HEK293 (cell line): ENCODE data around the gene HS6ST3.

Source experiments
- CTCF ChIA-PET: fragments of 350-600 bp; formaldehyde crosslinking; extraction: SDS; loops from one replicate; lab custom pipeline; 2021; ENCODE audit warnings: antibody characterized with exemption; lab: Yijun Ruan, JAX
- POLR2A ChIA-PET: fragments of 300-600 bp; formaldehyde crosslinking; extraction: SDS; loops from one replicate; lab custom pipeline; 2020; ENCODE audit warnings: antibody characterized with exemption, inconsistent platforms; lab: Yijun Ruan, JAX
- H3K27ac ChIP-seq: fragments of 200-500 bp; sonication (Bioruptor generic); 2 replicates; pipeline ENCODE4 v1.5.1; 2014; ENCODE audit warnings: low read depth, low read length, control low read depth, inconsistent platforms; ENCODE audit errors: extremely low read depth
- H3K36me3 ChIP-seq, 2 experiments: fragments of 200-500 bp in 1 of 2; sonication (Bioruptor generic) in 1 of 2; 1 replicate in 1 of 2; 2 replicates in 1 of 2; pipeline ENCODE4 v1.5.1; 2014 to 2017; ENCODE audit warnings: inconsistent platforms in 2 of 2, low read length in 2 of 2; ENCODE audit not compliant: control insufficient read depth in 2 of 2, insufficient read depth in 1 of 2
- H3K4me1 ChIP-seq: fragments of 200-500 bp; sonication (Bioruptor generic); 2 replicates; pipeline ENCODE4 v1.5.1; 2014; ENCODE audit warnings: mild to moderate bottlenecking, low read length, inconsistent platforms; ENCODE audit not compliant: control insufficient read depth, insufficient read depth
- H3K4me3 ChIP-seq: 2 replicates; pipeline ENCODE4 v1.5.1; 2011; ENCODE audit warnings: low read depth, mild to moderate bottlenecking, control low read depth, low read length, moderate library complexity
- H3K9me3 ChIP-seq: fragments of 200-500 bp; sonication (Bioruptor generic); 2 replicates; pipeline ENCODE4 v1.5.1; 2014; ENCODE audit warnings: low read depth, low read length, inconsistent platforms; ENCODE audit not compliant: control insufficient read depth, insufficient read depth
- CTCF ChIP-seq: fragments of 450-650 bp; formaldehyde crosslinking; IDR thresholded peaks from 2 replicates; pipeline ENCODE4 v1.5.1; 2016; ENCODE audit warnings: missing biosample characterization, missing genetic modification characterization
- FEZF1 ChIP-seq: fragments of 450-650 bp; formaldehyde crosslinking; IDR thresholded peaks from 2 replicates; pipeline ENCODE4 v1.5.1; 2016; ENCODE audit warnings: missing biosample characterization, missing genetic modification characterization
- GLIS1 ChIP-seq: fragments of 450-650 bp; formaldehyde crosslinking; IDR thresholded peaks from 2 replicates; pipeline ENCODE4 v1.5.1; 2016; ENCODE audit warnings: missing biosample characterization, missing genetic modification characterization
- PATZ1 ChIP-seq: fragments of 450-650 bp; formaldehyde crosslinking; IDR thresholded peaks from 2 replicates; pipeline ENCODE4 v1.5.1; 2016; ENCODE audit warnings: missing biosample characterization, missing genetic modification characterization
- SALL2 ChIP-seq: fragments of 450-650 bp; formaldehyde crosslinking; IDR thresholded peaks from 2 replicates; pipeline ENCODE4 v1.5.0; 2017; ENCODE audit warnings: missing biosample characterization, mild to moderate bottlenecking, missing genetic modification characterization, borderline replicate concordance
- SCRT2 ChIP-seq: fragments of 450-650 bp; formaldehyde crosslinking; IDR thresholded peaks from 2 replicates; pipeline ENCODE4 v1.5.1; 2016; ENCODE audit warnings: missing biosample characterization, missing genetic modification characterization
- SP3 ChIP-seq: fragments of 450-650 bp; formaldehyde crosslinking; IDR thresholded peaks from 2 replicates; pipeline ENCODE4 v1.5.1; 2016; ENCODE audit warnings: missing biosample characterization, missing genetic modification characterization
- ZBTB17 ChIP-seq: fragments of 450-650 bp; formaldehyde crosslinking; IDR thresholded peaks from 2 replicates; pipeline ENCODE4 v1.5.1; 2016; ENCODE audit warnings: missing biosample characterization, missing genetic modification characterization
- ZBTB7A ChIP-seq: fragments of 450-650 bp; formaldehyde crosslinking; IDR thresholded peaks from 2 replicates; pipeline ENCODE4 v1.5.1; 2016; ENCODE audit warnings: low read depth, missing biosample characterization, missing genetic modification characterization
- ZNF114 ChIP-seq: fragments of 450-650 bp; formaldehyde crosslinking; IDR thresholded peaks from 2 replicates; pipeline ENCODE4 v1.5.0; 2017; ENCODE audit warnings: missing biosample characterization, missing genetic modification characterization
- ZNF214 ChIP-seq: fragments of 450-650 bp; formaldehyde crosslinking; IDR thresholded peaks from 2 replicates; pipeline ENCODE4 v1.5.1; 2017; ENCODE audit warnings: missing biosample characterization, mild to moderate bottlenecking, missing genetic modification characterization, borderline replicate concordance
- ZNF239 ChIP-seq: fragments of 450-650 bp; formaldehyde crosslinking; IDR thresholded peaks from 2 replicates; pipeline ENCODE4 v1.5.1; 2016; ENCODE audit warnings: missing biosample characterization, missing genetic modification characterization
- ZNF274 ChIP-seq, 2 experiments: fragments of 200-500 bp in 1 of 2; fragments of 450-650 bp in 1 of 2; sonication (Bioruptor generic) in 1 of 2; formaldehyde crosslinking in 1 of 2; IDR thresholded peaks; 2 replicates each; pipeline versions ENCODE4 v1.5.1 to v1.6.1; 2014 to 2016; ENCODE audit warnings: borderline replicate concordance in 1 of 2, inconsistent platforms in 1 of 2, low read length in 1 of 2, missing biosample characterization in 1 of 2, missing genetic modification characterization in 1 of 2
- ZNF311 ChIP-seq: fragments of 450-650 bp; formaldehyde crosslinking; IDR thresholded peaks from 2 replicates; pipeline ENCODE4 v1.5.1; 2017; ENCODE audit warnings: missing biosample characterization, missing genetic modification characterization, borderline replicate concordance
- ZNF366 ChIP-seq: fragments of 450-650 bp; formaldehyde crosslinking; conservative IDR thresholded peaks from 2 replicates; pipeline ENCODE4 v1.5.1; 2016; ENCODE audit warnings: missing biosample characterization, missing genetic modification characterization
- ZNF423 ChIP-seq: fragments of 450-650 bp; formaldehyde crosslinking; IDR thresholded peaks from 2 replicates; pipeline ENCODE4 v1.5.1; 2016; ENCODE audit warnings: missing biosample characterization, missing genetic modification characterization
- ZNF449 ChIP-seq: fragments of 450-650 bp; formaldehyde crosslinking; IDR thresholded peaks from 2 replicates; pipeline ENCODE4 v1.5.1; 2017; ENCODE audit warnings: missing biosample characterization, mild to moderate bottlenecking, missing genetic modification characterization, moderate library complexity
- ZNF530 ChIP-seq: fragments of 450-650 bp; formaldehyde crosslinking; IDR thresholded peaks from 2 replicates; pipeline ENCODE4 v1.5.1; 2016; ENCODE audit warnings: low read depth, missing biosample characterization, missing genetic modification characterization
- ZNF623 ChIP-seq: fragments of 450-650 bp; formaldehyde crosslinking; IDR thresholded peaks from 2 replicates; pipeline ENCODE4 v1.5.1; 2016; ENCODE audit warnings: missing biosample characterization, missing genetic modification characterization
- ZNF629 ChIP-seq: fragments of 450-650 bp; formaldehyde crosslinking; IDR thresholded peaks from 2 replicates; pipeline ENCODE4 v1.5.1; 2017; ENCODE audit warnings: missing biosample characterization, missing genetic modification characterization
- ZNF677 ChIP-seq: fragments of 450-650 bp; IDR thresholded peaks from 2 replicates; pipeline ENCODE4 v1.5.0; 2018; ENCODE audit warnings: missing biosample characterization, mild to moderate bottlenecking, missing genetic modification characterization, moderate library complexity
- ZNF692 ChIP-seq: fragments of 450-650 bp; formaldehyde crosslinking; IDR thresholded peaks from 2 replicates; pipeline ENCODE4 v1.5.1; 2016; ENCODE audit warnings: missing biosample characterization, missing genetic modification characterization
- ZNF792 ChIP-seq: fragments of 450-650 bp; formaldehyde crosslinking; IDR thresholded peaks from 2 replicates; pipeline ENCODE4 v1.5.1; 2016; ENCODE audit warnings: missing biosample characterization, missing genetic modification characterization

Gene HS6ST3

GRCh38 chr13:96743296-96744089 is 653.6 kb downstream of the HS6ST3 start:
- CTCF ChIA-PET: no interaction called here
- TF ChIP-seq ZNF623 (tag by site-specific recombination): no peak
- no peak for TF ChIP-seq ZNF792 (tag by site-specific recombination)
- TF ChIP-seq ZNF692: no peak
- TF ChIP-seq ZNF114 (tag by site-specific recombination): no peak
- TF ChIP-seq CTCF (tag by site-specific recombination): no peak
- no peak for TF ChIP-seq ZNF629
- TF ChIP-seq SALL2 (tag by site-specific recombination): no peak
- TF ChIP-seq ZBTB17 (tag by site-specific recombination): no peak
- no peak for TF ChIP-seq FEZF1 (tag by site-specific recombination)
- TF ChIP-seq ZNF423: no peak
- Histone ChIP-seq H3K4me1 (no peaks in the 10 kb centered on the region), H3K27ac (no peak overlapping the region), H3K9me3 (no peaks in the 10 kb centered on the region), H3K4me3 (no peak overlapping the region), H3K36me3 (no peaks in the 10 kb centered on the region)
- POLR2A ChIA-PET: no interaction called here

- TF ChIP-seq ZBTB7A (tag by site-specific recombination): no peak
- TF ChIP-seq ZNF366 (tag by site-specific recombination): no peak
- TF ChIP-seq ZNF239 (tag by site-specific recombination): no peak
- no peak for TF ChIP-seq SP3 (tag by site-specific recombination)
- no peak for TF ChIP-seq GLIS1 (tag by site-specific recombination)
- no peak for TF ChIP-seq ZNF274 (IDR thresholded peaks at IDR 0.05; ENCODE audit: low read length)
- TF ChIP-seq ZNF274 (tag by site-specific recombination; IDR thresholded peaks at IDR 0.05; ENCODE audit: borderline replicate concordance): no peak
- Histone ChIP-seq H3K4me3 (no peak overlapping the region), H3K36me3 (no peaks in the 10 kb centered on the region), H3K27ac (no peak overlapping the region), H3K4me1 (no peaks in the 10 kb centered on the region), H3K9me3 (no peaks in the 10 kb centered on the region)
- ChIA-PET POLR2A (no interaction called here), CTCF (no interaction called here)
Observed at GRCh38 chr13:96744367-96745331, 654.7 kb downstream of the HS6ST3 start.

GRCh38 chr13:96746886-96747285 is 657.0 kb downstream of the HS6ST3 start:
- no peak overlapping the region for H3K27ac ChIP-seq
- H3K9me3 ChIP-seq: no peaks in the 10 kb centered on the region
- H3K36me3 ChIP-seq: no peaks in the 10 kb centered on the region
- H3K4me3 ChIP-seq: no peak overlapping the region
- ChIA-PET POLR2A (no interaction called here), CTCF (interaction anchor here (0.6 to 1.0 kb wide), 2 partner anchors 11 to 99 kb away, joined by 3 to 4 read pairs; no protein-coding TSS in a partner anchor)
- no peaks in the 10 kb centered on the region for H3K4me1 ChIP-seq
- TF ChIP-seq ZNF311 (no peak), ZNF214 (tag by site-specific recombination) (no peak), SCRT2 (tag by site-specific recombination) (no peak), ZNF530 (tag by site-specific recombination) (no peak), ZNF677 (tag by site-specific recombination) (no peak), PATZ1 (tag by site-specific recombination) (no peak), ZNF449 (tag by site-specific recombination) (no peak)
